NCI-H226 (cell line): Measurements from ENCODE around the gene CELF2.

Experiments
- DNase-seq: peaks from one replicate; pipeline ENCODE4 v3.0.0-alpha.2; 2015

The CELF2 gene

DNA sequence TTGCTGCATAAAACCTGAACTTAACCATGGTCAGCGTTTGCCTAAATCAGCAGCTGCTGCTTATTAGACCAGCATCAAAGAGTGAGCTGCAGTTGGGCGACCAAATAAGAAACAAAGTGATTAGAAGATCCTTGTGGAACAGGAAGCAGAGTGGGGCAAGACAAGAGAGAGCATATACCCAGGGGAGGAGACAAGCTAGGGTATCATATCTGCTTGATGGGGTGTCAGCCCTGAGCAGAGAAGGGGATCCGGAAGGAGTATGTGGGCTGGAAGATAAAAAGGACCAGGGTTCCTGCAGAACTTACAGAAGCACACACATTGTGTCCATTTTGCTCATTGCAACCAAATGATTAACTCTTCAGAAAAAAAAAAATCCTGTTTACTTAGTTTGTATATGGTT lies 213.6 kb downstream of the CELF2 start:
- DNase-seq, result no peak

DNA sequence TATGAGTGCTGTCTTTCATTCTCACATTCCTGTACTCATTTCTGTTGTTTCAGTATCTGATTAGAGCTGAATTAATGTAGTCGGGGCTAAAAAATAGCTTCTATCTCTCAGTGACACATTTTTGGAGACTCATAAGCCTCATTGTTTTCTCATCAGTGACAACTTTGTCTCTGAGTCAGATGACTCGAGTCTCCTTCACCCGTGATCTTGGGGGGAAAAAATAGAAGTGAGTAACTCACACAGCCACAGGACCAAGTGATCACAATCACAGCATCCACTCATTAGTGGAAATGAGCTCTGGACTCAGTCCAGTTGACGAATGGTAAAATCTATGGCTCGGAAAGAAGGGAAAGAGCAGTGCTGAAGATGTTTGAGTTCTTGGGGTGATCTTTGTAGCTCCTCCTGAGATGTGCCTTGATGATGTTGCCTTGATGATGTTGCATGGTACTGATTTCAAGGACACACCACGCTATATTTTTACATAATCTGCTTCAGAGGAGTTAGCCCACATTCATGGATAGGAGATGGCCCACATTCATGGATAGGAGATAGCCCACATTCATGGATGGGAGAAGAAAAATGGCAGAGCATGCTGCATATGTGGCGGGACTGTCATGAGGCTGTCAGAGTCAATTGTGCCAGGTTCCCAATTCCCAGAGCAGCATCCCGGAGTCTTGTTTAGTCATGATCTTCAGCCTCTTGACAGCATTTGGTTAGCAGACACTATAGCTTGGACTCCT lies 214.7 kb downstream of the CELF2 start:
- no peak for DNase-seq

DNA sequence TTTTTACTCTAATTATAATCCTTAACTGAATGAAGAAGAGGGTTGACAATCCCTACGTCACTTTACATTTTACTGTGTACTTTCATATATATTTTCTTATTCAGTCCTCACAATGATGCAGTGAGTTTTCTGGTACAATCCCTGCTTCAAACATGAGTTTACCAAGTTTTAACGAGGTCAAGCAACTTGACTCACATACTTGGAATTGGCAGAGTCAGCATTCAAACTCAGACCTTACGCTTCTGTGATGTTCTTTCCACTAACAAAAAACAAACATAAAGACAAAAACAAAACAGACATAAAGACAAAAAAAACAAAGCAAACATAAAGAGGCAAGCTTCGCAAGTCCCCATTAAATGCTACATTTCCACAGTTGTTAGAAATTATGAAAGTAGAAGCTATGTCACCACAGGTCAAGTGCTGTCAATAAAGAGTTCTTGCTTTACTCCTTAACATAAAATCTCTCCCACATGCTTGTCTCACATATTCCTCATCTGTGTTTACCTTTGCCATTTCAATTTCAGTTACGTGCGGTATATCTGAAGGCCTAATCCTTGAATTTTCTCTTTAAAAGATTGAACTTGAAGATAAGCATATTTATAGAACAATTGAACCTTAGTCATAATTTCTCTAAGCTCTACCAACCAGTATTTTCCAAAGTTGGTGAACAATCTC lies 217.3 kb downstream of the CELF2 start:
- no peak for DNase-seq

DNA sequence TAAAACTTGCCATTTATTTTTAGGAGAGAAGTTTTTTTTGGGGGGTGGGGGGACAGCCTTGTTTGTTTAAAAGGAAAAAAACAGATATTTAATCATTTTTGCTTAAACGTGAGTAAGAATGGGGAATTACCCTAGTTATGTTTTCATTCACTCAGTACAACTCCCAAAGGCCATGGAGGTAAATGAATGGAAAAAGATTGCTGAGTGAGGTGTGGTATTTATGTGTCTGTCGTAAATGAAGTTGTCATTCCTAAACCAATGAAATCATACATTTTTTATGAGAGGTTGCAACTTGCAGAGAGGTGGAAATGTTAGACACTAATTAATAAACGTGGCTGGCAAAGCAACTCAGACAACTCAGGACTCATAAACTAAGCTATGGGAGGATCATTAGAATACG lies 218.1 kb downstream of the CELF2 start:
- no peak for DNase-seq

DNA sequence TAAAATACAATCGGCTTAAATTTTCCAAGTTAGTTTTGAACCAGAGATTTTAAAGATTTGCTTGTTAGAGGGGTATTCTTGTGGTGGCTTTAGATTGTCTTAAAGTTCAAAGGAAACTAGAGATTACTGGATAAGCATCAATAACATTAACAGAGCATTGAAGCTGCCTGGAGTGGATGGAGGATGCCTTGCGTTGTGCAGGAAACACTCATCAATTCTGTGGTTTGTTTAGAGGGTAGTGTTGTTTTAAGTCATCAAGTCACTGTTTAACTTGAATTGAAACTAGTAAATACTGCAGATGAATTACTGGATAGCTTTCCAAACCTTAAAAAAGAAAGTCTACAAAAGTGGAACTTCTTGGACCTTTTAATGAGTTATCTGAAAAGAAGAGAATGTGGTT lies 218.6 kb downstream of the CELF2 start:
- DNase-seq, result no peak

DNA sequence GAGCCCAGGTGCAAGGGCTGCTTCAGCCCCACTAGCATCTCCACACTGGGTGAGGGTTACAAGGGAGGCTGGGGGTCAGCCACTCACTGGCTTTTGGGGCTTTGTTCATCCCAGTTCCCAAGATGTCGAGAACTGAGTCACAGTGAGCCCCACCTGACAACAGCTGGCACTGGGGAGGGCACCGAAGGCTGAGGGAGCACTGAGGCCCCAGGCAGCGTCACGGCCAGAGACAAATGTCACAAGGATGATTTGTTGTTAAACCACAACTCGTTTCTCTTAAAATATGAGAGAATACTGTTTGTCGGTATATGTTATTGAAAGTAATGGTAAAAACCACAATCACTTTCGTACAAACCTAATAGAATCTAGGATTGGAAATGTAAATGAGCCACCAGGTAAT lies 219.9 kb downstream of the CELF2 start:
- no peak for DNase-seq

DNA sequence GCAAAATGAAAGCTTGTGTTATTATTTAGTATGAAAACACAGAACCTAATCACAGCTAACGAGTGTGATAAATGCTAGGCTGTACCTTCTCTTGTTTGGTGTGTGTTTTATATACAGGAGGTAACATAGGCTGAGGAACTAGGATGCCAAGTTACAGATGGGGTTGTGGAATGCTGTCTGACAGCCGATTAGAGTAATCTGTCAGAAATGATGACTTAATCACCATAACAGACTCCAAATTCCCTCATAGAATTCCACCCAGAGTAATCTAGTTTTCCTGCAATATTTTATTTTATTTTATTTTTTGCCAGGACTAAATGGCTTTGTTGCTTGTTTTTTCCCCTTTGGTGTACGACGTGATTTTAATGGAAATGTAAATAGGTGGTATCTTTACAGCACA lies 221.2 kb downstream of the CELF2 start:
- no peak for DNase-seq

DNA sequence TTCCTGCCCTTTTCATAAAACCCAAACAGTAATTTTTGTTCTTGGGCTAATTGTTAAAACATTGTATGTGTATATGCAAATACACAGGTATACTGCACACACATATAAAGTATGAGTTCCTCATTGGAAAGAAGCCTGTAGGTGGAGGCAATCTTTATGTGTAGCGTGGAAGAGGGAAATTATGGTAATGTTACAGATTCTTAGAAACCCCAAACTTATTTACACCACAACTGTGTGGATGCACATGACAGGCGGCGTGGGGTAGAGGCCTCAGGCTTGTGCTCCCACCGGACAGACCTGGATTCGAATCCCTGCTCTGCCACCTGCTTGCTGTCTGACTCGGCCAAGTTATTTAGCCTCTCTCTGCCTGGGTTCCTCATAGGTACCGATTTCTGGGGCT lies 223.0 kb downstream of the CELF2 start:
- no peak for DNase-seq

DNA sequence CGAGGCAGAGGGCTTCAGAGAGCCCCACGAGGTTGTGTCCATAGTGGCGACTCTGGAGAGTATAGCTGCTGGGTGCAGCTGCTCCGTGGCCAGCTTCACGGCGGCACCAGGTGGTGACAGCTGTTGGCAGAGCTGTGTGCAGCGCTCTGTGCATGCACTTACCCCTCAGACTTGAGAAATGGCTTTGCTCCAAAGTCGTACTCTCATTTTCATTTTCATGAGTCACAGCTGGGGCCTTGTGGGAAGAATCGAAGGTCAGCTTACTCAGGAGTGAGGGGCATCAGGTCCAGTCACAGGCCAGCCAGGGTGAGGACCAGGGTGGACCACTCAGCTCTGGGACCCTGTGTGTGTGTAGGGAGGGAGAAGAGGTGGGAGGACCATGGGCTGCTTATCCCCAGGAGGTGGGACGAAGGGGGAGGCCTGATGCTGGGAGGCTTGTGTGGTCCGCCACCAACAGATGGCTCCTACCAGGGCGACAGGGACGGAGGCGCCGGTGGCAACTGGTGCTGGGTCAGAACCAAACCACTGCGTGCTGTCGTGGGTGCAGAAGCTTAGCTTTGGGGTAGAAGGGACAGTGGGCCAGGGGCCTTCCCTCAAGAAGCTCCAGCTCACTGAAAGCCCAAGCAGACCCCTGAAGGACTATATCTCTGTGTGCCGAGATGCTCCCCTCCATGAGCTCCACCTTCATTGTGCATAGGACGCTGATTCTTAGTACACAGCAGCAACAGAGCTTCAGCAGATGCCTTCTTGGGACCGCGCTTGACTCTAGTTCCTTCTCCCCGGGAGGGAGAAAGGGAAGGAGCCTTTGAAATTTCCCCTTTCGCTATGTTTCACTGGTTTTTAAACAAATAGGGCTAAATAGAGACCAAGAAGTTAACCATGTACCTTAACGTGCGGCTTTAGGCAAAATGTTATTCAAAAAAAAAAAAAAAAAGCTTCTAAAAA lies 225.0 kb downstream of the CELF2 start:
- no peak for DNase-seq

DNA sequence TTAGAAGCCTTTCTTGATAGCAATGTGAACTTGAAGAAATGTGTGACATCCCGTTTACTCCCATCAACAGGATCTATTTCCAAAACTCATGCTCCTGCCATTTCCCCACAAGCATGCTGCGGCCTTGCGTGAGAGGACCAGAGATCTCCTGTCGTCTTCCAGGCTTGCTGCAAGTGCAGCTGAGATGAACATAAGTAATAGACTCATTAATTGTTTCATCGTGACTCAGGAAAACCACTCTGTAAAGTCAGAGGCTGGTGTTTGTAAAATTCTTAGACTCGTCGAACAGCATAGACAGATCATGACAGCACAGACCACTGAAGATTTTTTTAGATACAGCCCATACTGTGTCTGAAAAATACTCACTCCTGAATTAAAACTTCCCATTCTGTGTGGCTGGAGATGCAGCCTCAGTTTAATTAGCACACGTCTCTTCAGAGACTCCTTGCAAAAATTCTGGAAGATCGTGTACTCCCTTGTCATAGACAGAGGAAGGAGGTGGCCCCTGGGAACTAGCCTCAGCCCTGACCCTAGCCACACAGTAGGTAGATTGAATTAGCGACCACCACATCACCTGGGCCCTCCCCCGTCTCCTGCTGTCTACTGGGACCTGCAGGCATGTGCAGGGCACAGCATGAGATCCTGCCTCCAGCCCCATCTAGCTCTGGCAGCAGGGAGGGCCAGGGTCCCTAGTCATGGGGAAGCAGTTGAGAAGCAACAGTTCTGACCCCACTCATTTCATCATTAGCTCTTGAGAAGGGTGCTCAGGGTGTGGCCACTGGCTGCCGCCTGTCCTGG lies 226.0 kb downstream of the CELF2 start:
- DNase-seq, result no peak

DNA sequence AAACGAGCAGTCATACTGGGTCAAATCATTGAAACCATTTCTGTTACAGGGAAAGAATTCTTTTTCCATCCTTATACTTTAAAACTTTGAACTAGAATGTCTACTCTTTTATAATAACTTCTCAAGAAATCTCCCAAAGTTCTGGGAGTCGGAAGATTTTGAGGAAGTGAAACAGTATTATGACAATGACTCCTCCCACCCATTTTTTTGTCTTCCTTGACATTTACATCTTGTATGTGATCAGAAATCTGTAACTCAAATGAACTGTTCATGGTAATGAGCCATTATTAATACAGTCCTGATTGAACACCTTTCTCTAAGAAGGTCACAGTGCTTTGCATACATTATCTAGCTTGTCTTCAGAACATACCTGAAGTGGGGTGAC lies 227.4 kb downstream of the CELF2 start:
- DNase-seq, result no peak

DNA sequence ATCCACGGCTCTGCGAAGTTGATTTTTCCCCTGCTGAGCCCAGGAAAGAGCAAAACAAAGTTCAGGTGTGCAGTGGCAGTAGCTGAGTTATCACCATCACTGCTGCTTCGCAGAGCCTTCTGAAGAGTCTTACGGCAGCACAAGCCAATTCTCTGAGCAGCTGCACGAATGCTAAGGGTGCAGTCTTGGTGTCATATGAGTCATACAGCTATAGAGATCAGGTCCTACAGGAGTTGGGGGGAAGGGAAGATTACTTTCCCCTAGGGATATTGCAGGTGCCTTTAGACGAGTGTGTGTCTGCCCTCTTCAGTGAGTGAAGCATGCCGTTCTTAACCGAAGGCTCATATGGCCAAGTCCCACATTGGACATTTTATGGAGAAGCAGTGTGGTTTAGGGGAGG lies 227.8 kb downstream of the CELF2 start:
- no peak for DNase-seq

DNA sequence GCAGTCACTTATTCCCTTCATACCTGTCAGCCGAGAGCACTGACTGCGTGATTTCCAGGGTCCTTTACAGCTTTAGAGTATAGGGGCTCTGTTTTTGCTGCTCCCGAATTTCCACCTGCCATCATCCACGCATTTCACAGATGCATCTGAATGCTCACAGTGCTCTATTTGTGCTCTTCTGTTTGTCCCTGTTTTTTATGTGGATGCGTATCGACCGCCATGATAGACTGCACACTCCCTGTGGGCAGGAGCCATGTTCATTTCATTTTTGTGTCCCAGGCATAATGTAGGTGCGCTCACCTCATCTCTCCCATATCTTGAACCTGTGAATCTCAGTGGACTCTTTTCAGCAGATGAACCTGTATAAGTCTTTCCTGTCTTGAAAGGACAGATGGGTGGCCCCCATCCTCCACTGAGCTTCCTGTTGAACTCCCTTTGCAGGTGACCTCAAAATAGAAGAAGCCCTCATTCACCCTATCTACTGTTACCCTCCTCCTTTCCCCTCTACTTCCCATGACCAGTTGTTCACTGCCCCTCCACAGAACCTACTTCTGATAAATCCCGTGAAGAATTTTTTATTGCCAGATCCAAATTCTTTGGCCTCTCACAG lies 228.4 kb downstream of the CELF2 start:
- no peak for DNase-seq

DNA sequence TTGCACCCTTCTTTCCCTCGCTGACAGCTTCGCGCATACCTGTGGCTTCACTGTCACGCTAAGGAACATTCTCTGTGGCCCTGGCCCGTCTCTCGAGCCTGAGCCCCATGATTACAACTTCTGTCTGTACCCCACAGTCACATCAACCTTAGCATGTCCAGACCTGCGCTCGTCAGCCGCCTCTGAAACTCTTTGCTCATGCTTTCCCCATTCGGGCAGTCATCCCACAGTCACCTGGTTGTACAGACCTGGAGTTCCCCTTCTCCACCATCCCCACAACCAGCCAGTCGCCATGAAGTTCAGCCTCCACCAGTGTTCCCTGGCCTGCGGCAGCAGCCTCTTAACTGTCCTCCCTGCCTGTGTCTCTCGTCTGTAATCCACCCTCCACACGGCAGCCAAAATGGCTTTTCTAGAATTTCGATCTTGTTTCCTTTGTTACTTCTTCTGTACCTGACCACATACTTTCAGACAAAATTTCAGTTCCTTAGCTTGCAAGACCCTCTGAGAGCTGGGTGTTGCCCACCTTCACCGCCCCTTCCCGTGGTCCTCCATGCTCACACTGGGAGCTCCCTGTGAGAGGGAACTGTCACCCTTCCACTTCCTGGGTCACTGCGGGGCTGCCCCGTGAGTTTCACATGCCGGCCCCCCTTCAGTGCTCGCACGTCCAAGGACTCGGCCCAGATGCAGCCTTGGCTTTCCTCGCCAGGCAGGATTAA lies 229.2 kb downstream of the CELF2 start:
- DNase-seq, result no peak

DNA sequence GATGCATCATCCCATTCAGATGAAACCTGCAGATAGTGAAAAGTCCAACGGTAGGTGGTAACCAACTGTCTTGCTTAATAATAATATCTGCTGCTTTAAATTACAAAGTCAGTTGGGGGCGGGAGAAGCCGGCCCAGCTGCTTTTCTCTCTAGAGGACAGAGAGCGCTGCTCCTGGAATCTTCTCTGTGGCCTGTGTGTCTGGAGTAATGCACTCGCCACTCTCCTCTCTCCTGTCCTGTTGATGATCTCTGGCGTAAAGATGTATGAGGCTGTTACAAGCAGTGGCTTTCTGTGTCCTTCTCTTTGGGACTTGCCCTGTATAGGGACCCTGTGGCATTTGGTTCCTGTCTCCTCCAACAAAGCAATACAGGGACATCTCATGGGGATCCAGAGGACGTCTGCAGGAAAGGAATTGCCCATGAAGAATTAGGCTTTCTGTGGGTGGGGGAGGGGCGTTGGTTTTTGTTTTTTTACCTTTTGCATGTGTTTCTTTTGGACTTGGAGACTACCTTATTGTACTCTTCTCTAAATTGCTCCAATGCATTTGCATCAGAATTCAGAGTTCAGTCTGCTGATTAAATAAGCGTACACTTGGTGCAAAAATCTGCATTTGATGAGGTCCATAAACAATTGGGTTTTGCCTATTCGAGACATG lies 231.6 kb downstream of the CELF2 start:
- DNase-seq, result no peak

DNA sequence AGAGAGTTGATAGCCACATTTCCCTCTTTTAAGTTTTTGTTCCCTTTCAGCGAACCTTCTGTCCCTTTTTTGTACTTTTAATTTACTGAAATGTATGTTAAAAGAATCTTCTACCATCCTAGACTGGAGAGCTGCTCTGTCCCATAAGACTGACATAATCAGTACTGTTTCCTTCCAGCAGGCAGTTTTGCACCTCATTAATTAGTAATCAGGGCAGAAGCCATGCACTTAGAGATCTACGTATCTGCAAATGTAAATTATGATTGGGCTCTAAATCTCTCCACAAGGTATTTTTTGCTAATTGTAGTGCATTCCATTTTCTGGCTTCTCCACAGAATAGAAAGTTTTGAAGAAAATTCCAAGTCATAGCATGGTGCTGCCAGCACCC lies 232.1 kb downstream of the CELF2 start:
- DNase-seq, result no peak

DNA sequence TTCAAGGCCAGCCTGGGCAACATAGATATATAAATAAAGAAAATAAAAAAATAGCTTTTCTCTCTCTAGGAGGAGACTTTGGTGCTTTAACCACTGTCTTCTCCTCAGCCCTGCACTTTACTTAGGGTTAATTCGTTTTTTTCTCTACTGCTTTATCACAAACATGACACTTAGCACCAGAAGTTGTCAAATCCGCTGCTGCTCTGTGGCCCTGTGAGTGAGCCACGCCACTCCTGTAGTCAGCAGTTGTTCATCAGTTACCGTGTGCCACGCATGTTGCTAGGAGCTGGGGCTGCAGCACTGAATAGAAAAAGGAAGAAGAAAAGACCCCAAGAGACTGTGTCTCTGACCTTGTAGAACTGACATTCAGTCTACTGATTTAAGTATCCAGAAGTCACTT lies 232.6 kb downstream of the CELF2 start:
- no peak for DNase-seq

DNA sequence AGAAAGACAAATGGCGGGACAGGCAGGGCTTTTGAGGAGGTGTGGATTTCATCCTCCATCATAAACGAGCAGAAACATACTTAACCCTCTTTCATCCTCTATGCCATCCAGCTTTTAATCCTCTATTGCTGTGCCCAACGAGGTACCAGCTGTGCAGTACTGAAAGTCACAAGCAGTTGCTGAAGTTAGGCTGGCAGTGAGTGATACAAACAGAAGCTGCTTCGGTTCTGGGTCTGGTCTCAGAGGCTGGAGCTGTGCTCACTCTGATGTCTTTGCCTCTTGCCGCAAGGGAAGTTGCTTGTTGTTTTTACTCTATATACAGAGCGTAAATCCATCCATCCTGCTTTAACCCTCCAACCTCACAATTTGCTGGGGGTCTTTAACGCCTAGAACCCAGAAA lies 235.2 kb downstream of the CELF2 start:
- DNase-seq, result no peak

DNA sequence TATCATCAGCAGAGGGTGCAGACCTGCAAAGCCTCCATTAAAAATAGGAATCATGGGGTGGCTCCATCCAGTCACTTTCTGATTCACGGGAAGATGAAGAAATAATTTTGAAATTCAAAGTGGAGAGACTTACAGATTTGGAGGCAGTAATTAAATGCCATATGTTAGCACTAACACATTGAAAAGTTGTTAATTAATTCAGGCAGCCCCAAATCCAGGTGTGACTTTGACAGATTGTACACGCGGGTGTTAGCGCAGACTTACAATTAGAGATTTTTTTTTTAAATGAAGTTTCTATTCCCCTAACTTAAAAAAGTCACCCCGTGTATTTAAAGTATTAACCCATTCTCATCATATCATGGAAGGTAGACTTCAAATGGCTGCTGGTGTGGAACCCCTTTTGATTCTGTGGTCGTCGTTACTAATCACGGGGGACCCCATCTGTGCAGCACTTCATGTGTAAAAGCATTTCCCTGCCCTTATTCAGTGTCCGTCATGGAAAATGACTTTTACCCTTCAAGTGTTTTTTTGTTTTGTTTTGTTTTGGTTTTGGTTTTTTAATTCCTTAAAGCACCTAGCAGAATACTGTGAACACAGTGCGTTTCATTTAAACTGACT lies 235.8 kb downstream of the CELF2 start:
- no peak for DNase-seq

DNA sequence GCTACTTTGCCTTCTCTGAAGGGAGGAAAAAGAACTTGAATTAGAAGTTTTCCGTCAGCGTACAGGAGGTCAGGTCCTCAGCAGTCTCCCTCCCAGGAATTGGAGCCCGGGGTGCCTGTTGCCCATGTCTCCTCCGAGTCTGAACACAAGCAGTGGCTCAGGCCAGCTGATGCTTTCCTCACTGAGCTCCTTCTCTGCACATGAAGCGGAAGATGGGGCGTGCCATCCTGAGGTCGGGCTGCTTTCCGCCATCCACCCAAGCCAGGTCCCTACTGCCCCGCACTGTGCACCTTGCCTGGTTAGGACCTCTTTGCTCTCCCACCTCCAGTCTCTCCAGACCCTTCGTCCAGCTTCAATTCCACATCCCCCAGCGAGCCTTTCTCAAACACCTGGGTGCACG lies 237.5 kb downstream of the CELF2 start:
- DNase-seq, result no peak
